Nephron progenitor cell (in vitro differentiated cells): ENCODE results near the gene ZNRF1.

Experiments used
- DNase-seq: peaks from one replicate; pipeline ENCODE4 v3.0.0; 2021
- H3K27ac Mint-ChIP-seq: 2 replicates; pipeline ENCODE4 v1.8.0; 2021; ENCODE audit warnings: mild to moderate bottlenecking, moderate library complexity, mixed read lengths
- H3K27me3 Mint-ChIP-seq: 2 replicates; pipeline ENCODE4 v1.8.0; 2021; ENCODE audit warnings: mild to moderate bottlenecking, low read depth, mixed read lengths; ENCODE audit not compliant: poor library complexity
- H3K36me3 Mint-ChIP-seq: 2 replicates; pipeline ENCODE4 v1.8.0; 2021; ENCODE audit warnings: low read depth, mixed read lengths
- H3K4me1 Mint-ChIP-seq: 2 replicates; pipeline ENCODE4 v1.8.0; 2021; ENCODE audit warnings: mixed read lengths
- H3K4me3 Mint-ChIP-seq: 2 replicates; pipeline ENCODE4 v1.8.0; 2021; ENCODE audit warnings: mild to moderate bottlenecking, moderate library complexity, mixed read lengths
- H3K9me3 Mint-ChIP-seq: 2 replicates; pipeline ENCODE4 v1.8.0; 2021; ENCODE audit warnings: mild to moderate bottlenecking, moderate library complexity, mixed read lengths
- CTCF ChIP-seq: fragments of 200-600 bp; sonication (generic); IDR thresholded peaks from 2 replicates; pipeline ENCODE4 v1.5.0; 2021; ENCODE audit warnings: antibody characterized with exemption

ZNRF1 gene

GRCh38 chr16:75029854-75030253 is 31.0 kb downstream of the ZNRF1 start:
- Mint-ChIP-seq H3K27me3 (no peaks in the 10 kb centered on the region), H3K4me3 (no peak overlapping the region), H3K9me3 (peaks cover 17% of the 10 kb centered on the region), H3K36me3 (peaks cover 35% of the 10 kb centered on the region), H3K27ac (no peak overlapping the region), H3K4me1 (peaks cover 17% of the 10 kb centered on the region)
- no peak for TF ChIP-seq CTCF
- no peak for DNase-seq

GRCh38 chr16:75032655-75033054 is 33.8 kb downstream of the ZNRF1 start:
- Mint-ChIP-seq H3K27ac (no peak overlapping the region), H3K9me3 (peaks cover 34% of the 10 kb centered on the region), H3K4me1 (peaks cover 5% of the 10 kb centered on the region), H3K36me3 (peaks cover 57% of the 10 kb centered on the region), H3K4me3 (no peak overlapping the region), H3K27me3 (no peaks in the 10 kb centered on the region)
- no peak for TF ChIP-seq CTCF
- no peak for DNase-seq

DNA sequence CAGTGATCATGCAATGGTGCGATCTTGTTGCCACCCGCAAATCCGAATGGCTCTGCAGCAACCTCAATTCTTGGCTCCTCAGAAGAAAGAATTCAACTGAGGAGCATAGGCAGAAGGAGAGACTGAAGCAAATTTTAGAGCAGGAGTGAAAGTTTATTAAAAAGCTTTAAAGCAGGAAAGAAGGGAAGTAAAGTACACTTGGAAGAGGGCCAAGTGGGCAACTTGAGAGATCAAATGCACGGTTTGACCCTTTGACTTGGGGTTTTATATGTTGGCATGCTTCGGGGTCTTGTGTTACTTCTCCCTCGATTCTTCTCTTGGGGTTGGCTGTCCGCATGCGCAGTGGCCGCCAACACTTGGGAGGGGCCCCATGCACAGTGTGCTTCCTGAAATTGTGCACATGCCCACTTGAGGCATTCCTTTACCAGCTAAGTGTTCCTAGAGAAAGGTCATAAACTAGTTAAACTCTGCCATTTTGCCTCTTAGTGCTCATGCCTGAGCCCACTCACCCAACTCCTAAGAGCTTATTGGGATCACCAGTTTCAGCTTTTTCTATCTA is 36.7 kb downstream of the ZNRF1 start:
- peaks cover 36% of the 10 kb centered on the region for H3K9me3 Mint-ChIP-seq
- H3K4me1 Mint-ChIP-seq: peaks cover 5% of the 10 kb centered on the region
- DNase-seq: no peak
- no peak for TF ChIP-seq CTCF
- no peak overlapping the region for H3K4me3 Mint-ChIP-seq
- peaks cover 64% of the 10 kb centered on the region for H3K36me3 Mint-ChIP-seq
- H3K27me3 Mint-ChIP-seq: peaks cover 3% of the 10 kb centered on the region
- peak overlapping the region; percentile 73 for H3K27ac Mint-ChIP-seq

DNA sequence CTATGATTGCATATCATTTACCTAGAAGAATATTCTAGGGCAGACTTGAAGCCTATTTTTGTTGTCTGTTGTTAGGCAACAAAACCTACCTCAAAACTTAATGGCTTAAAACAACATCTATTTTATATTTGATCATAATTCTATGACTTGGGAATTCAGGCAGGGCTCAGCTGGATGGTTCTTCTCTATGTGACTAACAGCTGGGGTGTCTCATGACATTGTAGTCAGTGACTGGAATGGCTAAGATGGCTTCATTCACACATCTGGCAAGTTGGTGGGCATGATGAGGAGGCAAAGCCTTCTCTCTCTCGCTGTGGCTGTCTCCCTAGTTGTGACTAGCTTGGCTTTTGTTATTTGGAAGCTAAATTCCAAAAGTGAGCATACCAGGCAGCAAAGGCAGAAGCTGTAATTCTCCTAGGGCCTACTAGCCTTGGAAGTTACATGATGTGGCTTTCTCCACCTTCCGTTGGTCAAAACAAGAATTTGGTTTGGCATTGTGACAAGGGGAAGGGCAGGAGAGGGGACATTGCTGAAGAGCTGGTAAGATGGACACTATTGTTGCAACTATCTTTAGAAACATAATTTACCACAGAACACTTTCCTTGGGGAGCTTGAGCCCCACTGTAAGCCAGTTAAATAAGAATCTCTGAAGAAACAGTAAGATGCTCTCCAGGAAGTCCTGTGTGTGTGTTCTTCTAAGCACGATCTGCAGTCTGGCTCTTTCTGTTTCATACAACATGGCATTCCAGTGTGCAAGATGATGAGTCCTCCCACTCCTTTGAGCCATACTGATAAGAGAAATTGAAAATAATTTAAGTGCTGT is 39.4 kb downstream of the ZNRF1 start:
- peaks cover 57% of the 10 kb centered on the region for H3K36me3 Mint-ChIP-seq
- no peak for DNase-seq
- H3K9me3 Mint-ChIP-seq: peaks cover 33% of the 10 kb centered on the region
- TF ChIP-seq CTCF: no peak
- no peak overlapping the region for H3K4me3 Mint-ChIP-seq
- H3K27me3 Mint-ChIP-seq: peaks cover 3% of the 10 kb centered on the region
- H3K27ac Mint-ChIP-seq: no peak overlapping the region
- H3K4me1 Mint-ChIP-seq: peaks cover 20% of the 10 kb centered on the region

GRCh38 chr16:75039941-75040340 is 41.1 kb downstream of the ZNRF1 start:
- DNase-seq: no peak
- peaks cover 51% of the 10 kb centered on the region for H3K36me3 Mint-ChIP-seq
- peaks cover 29% of the 10 kb centered on the region for H3K9me3 Mint-ChIP-seq
- peaks cover 17% of the 10 kb centered on the region for H3K4me1 Mint-ChIP-seq
- peaks cover 3% of the 10 kb centered on the region for H3K27me3 Mint-ChIP-seq
- TF ChIP-seq CTCF: no peak
- no peak overlapping the region for H3K4me3 Mint-ChIP-seq
- no peak overlapping the region for H3K27ac Mint-ChIP-seq
